GM18951 (cell line): ENCODE data around the gene ATE1.

Source experiments
- POLR2A ChIP-seq: IDR thresholded peaks from 4 replicates; pipeline ENCODE4 v1.6.1; 2011; ENCODE audit warnings: mild to moderate bottlenecking; ENCODE audit not compliant: insufficient read length, insufficient read depth; ENCODE audit errors: extremely low read depth
- in situ Hi-C: fragments of 300-500 bp; cut with MboI; formaldehyde crosslinking; loops from one replicate; pipeline ENCODE4 v1.12.0; 2022; ENCODE audit warnings: low sequenced_read_pairs, mixed read lengths, inconsistent platforms; ENCODE audit not compliant: unreplicated experiment

ATE1 gene

GRCh38 chr10:121754666-121755065, 173.2 kb downstream of the ATE1 start:
- in situ Hi-C loops, result no loop called here
- TF ChIP-seq POLR2A, result no peak

- TF ChIP-seq POLR2A, result no peak
- in situ Hi-C loops, result no loop called here
Observed at GRCh38 chr10:121753726-121754476, 173.9 kb downstream of the ATE1 start.

GRCh38 chr10:121751191-121751760, 176.6 kb downstream of the ATE1 start:
- TF ChIP-seq POLR2A, result no peak
- in situ Hi-C loops, result no loop called here

GRCh38 chr10:121747163-121747775, 180.6 kb downstream of the ATE1 start:
- in situ Hi-C loops, result loop anchor here (25.0 kb wide), 1 partner anchor 810 kb away; no protein-coding TSS in a partner anchor
- no peak for TF ChIP-seq POLR2A

GRCh38 chr10:121741248-121741792, 186.5 kb downstream of the ATE1 start:
- TF ChIP-seq POLR2A, result no peak
- in situ Hi-C loops, result loop anchor here (25.0 kb wide), 1 partner anchor 804 kb away; no protein-coding TSS in a partner anchor

- TF ChIP-seq POLR2A, result no peak
- in situ Hi-C loops, result loop anchor here (25.0 kb wide), 1 partner anchor 803 kb away; no protein-coding TSS in a partner anchor
Observed at GRCh38 chr10:121740069-121740468, 187.8 kb downstream of the ATE1 start.

GRCh38 chr10:121739114-121739513, 188.7 kb downstream of the ATE1 start:
- in situ Hi-C loops, result loop anchor here (25.0 kb wide), 1 partner anchor 802 kb away; no protein-coding TSS in a partner anchor
- no peak for TF ChIP-seq POLR2A

GRCh38 chr10:121736315-121737130, 191.3 kb downstream of the ATE1 start:
- in situ Hi-C loops, result loop anchor here (25.0 kb wide), 1 partner anchor 799 kb away; no protein-coding TSS in a partner anchor
- TF ChIP-seq POLR2A, result no peak

GRCh38 chr10:121735263-121735662, 192.6 kb downstream of the ATE1 start:
- no peak for TF ChIP-seq POLR2A
- in situ Hi-C loops, result loop anchor here (25.0 kb wide), 1 partner anchor 798 kb away; no protein-coding TSS in a partner anchor

GRCh38 chr10:121734589-121735045, 193.2 kb downstream of the ATE1 start:
- TF ChIP-seq POLR2A, result no peak
- in situ Hi-C loops, result loop anchor here (25.0 kb wide), 1 partner anchor 797 kb away; no protein-coding TSS in a partner anchor

GRCh38 chr10:121732656-121733445, 195.0 kb downstream of the ATE1 start:
- TF ChIP-seq POLR2A, result no peak
- in situ Hi-C loops, result loop anchor here (25.0 kb wide), 1 partner anchor 796 kb away; no protein-coding TSS in a partner anchor
